SK-N-MC (cell line): ENCODE results near the gene RASGRP3.

Source experiments
- EZH2 ChIP-seq: fragments of 200-600 bp; sonication (generic); IDR thresholded peaks from one replicate; pipeline ENCODE4 v1.6.1; 2017; ENCODE audit warnings: antibody characterized with exemption
- POLR2AphosphoS5 ChIP-seq: IDR thresholded peaks from 2 replicates; pipeline ENCODE4 v1.6.1; 2012; ENCODE audit warnings: mild to moderate bottlenecking, low read depth, low read length, borderline replicate concordance

DNA sequence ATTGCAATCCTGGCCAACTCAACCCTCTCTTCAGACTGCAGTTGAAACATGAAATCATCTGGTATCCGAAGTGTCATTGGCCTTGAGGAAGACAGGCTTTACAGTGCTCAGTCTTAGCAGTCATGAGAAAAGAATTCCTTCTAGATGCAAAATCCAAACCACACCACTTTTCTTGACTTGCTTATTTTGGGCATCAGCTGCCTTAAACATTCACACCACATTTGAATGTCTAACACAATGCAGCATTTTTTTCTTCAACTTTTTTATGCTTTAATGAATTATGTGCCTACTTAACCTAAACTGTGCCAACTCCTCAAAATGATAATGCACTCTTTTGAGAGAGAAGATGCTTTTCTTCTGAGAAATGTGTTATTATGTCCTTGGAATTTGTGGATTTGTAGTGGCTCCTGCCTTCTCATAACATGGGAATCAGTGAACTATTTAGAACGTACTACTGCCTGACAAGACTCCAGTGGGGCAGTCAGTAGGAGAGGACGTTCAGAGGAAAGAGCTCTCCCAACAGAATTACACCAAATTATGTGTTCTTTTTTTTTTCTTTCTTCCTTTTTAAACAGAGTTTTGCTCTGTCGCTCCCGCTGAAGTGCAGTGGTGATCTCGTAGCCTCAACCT is 125.9 kb downstream of the RASGRP3 start:
- TF ChIP-seq POLR2AphosphoS5 (no peak), EZH2 (no peak)
